HEK293 (cell line): ENCODE results near the gene TIGD3.

Experiments used
- AEBP2 ChIP-seq: fragments of 450-650 bp; formaldehyde crosslinking; IDR thresholded peaks from 2 replicates; pipeline ENCODE4 v1.5.1; 2016; ENCODE audit warnings: missing biosample characterization, missing genetic modification characterization, borderline replicate concordance
- BCL11A ChIP-seq: fragments of 450-650 bp; formaldehyde crosslinking; IDR thresholded peaks from 2 replicates; pipeline ENCODE4 v1.5.1; 2016; ENCODE audit warnings: low read depth, missing biosample characterization, missing genetic modification characterization
- IKZF3 ChIP-seq: fragments of 450-650 bp; IDR thresholded peaks from 2 replicates; pipeline ENCODE4 v1.5.0; 2018; ENCODE audit warnings: missing biosample characterization, mild to moderate bottlenecking, missing genetic modification characterization, moderate library complexity
- KLF10 ChIP-seq: fragments of 450-650 bp; IDR thresholded peaks from 2 replicates; pipeline ENCODE4 v1.5.1; 2018; ENCODE audit warnings: missing biosample characterization, mild to moderate bottlenecking, missing genetic modification characterization
- MYNN ChIP-seq: fragments of 450-650 bp; formaldehyde crosslinking; IDR thresholded peaks from 2 replicates; pipeline ENCODE4 v1.5.1; 2016; ENCODE audit warnings: missing biosample characterization, missing genetic modification characterization, borderline replicate concordance
- PRDM1 ChIP-seq: fragments of 450-650 bp; formaldehyde crosslinking; IDR thresholded peaks from 2 replicates; pipeline ENCODE4; 2016; ENCODE audit warnings: missing biosample characterization, missing genetic modification characterization
- PRDM2 ChIP-seq: fragments of 450-650 bp; formaldehyde crosslinking; IDR thresholded peaks from 2 replicates; pipeline ENCODE4 v1.5.1; 2016; ENCODE audit warnings: missing biosample characterization, missing genetic modification characterization, borderline replicate concordance
- SP2 ChIP-seq: fragments of 450-650 bp; formaldehyde crosslinking; IDR thresholded peaks from 2 replicates; pipeline ENCODE4 v1.5.1; 2016; ENCODE audit warnings: missing biosample characterization, missing genetic modification characterization
- TSHZ1 ChIP-seq: fragments of 450-650 bp; formaldehyde crosslinking; IDR thresholded peaks from 2 replicates; pipeline ENCODE4 v1.5.1; 2016; ENCODE audit warnings: missing biosample characterization, missing genetic modification characterization, borderline replicate concordance
- ZBTB10 ChIP-seq: fragments of 450-650 bp; formaldehyde crosslinking; IDR thresholded peaks from 2 replicates; pipeline ENCODE4 v1.5.1; 2016; ENCODE audit warnings: missing biosample characterization, missing genetic modification characterization
- ZBTB26 ChIP-seq: fragments of 450-650 bp; formaldehyde crosslinking; optimal IDR thresholded peaks from 2 replicates; pipeline ENCODE3; 2016; ENCODE audit warnings: missing biosample characterization, mild to moderate bottlenecking, missing genetic modification characterization
- ZBTB8A ChIP-seq: fragments of 450-650 bp; formaldehyde crosslinking; IDR thresholded peaks from 2 replicates; pipeline ENCODE4 v1.5.1; 2016; ENCODE audit warnings: missing biosample characterization, missing genetic modification characterization
- ZEB2 ChIP-seq: fragments of 450-650 bp; formaldehyde crosslinking; IDR thresholded peaks from 2 replicates; pipeline ENCODE4 v1.5.1; 2016; ENCODE audit warnings: missing biosample characterization, missing genetic modification characterization
- ZNF335 ChIP-seq: fragments of 450-650 bp; formaldehyde crosslinking; conservative IDR thresholded peaks from 2 replicates; pipeline ENCODE4 v1.5.1; 2016; ENCODE audit warnings: missing biosample characterization, missing genetic modification characterization
- ZNF391 ChIP-seq: fragments of 450-650 bp; formaldehyde crosslinking; IDR thresholded peaks from 2 replicates; pipeline ENCODE4 v1.5.1; 2016; ENCODE audit warnings: low read depth, missing biosample characterization, missing genetic modification characterization, borderline replicate concordance
- ZNF394 ChIP-seq: fragments of 450-650 bp; formaldehyde crosslinking; IDR thresholded peaks from 2 replicates; pipeline ENCODE4 v1.5.1; 2016; ENCODE audit warnings: missing biosample characterization, missing genetic modification characterization, mild to moderate bottlenecking, moderate library complexity, borderline replicate concordance
- ZNF449 ChIP-seq: fragments of 450-650 bp; formaldehyde crosslinking; IDR thresholded peaks from 2 replicates; pipeline ENCODE4 v1.5.1; 2017; ENCODE audit warnings: missing biosample characterization, mild to moderate bottlenecking, missing genetic modification characterization, moderate library complexity
- ZNF513 ChIP-seq: fragments of 450-650 bp; IDR thresholded peaks from 2 replicates; pipeline ENCODE4 v1.5.1; 2018; ENCODE audit warnings: missing biosample characterization, missing genetic modification characterization
- ZNF621 ChIP-seq: fragments of 450-650 bp; formaldehyde crosslinking; IDR thresholded peaks from 2 replicates; pipeline ENCODE4 v1.5.1; 2017; ENCODE audit warnings: missing biosample characterization, missing genetic modification characterization

TIGD3 gene

GRCh38 chr11:65386307-65387140 is 32.0 kb downstream of the TIGD3 start, which contains the start of gene FRMD8 (continued):
- TF ChIP-seq PRDM2 (tag by site-specific recombination) (no peak), IKZF3 (peak; percentile 76), ZBTB8A (tag by site-specific recombination) (peak; percentile 83), ZNF391 (tag by site-specific recombination) (peak; percentile 31; the same call in 1 of the 2 replicates), ZNF449 (tag by site-specific recombination) (no peak), ZBTB10 (tag by site-specific recombination) (0 out of 2 replicates have a peak, but pooled peaks have one; percentile 24), ZNF335 (tag by site-specific recombination) (peak; percentile 84), SP2 (tag by site-specific recombination) (peak; percentile 45), AEBP2 (tag by site-specific recombination) (no peak), ZNF621 (no peak), TSHZ1 (no peak), PRDM1 (tag by site-specific recombination) (no peak), MYNN (tag by site-specific recombination) (no peak), BCL11A (tag by site-specific recombination) (peak; percentile 29; the same call in 1 of the 2 replicates), KLF10 (tag by site-specific recombination) (peak; percentile 20; the same call in 1 of the 2 replicates), ZEB2 (tag by site-specific recombination) (peak; percentile 21; the same call in 1 of the 2 replicates), ZBTB26 (peak; percentile 66), ZNF394 (tag by site-specific recombination) (no peak), ZNF513 (tag by site-specific recombination) (no peak)
